Omental fat pad (tissue), 4 donors: ENCODE measurements around the gene DIPK1C. TPM values are rescaled to one million over a fixed set of nuclear protein-coding genes. Genes with fewer than 3 reads are reported as not detected.

Source experiments
- ATAC-seq: fragments of 150-250 bp; one replicate; pipeline ENCODE4 v1.9.1; 2016; ENCODE audit warnings: mild to moderate bottlenecking, moderate library complexity; ENCODE audit not compliant: low FRiP score
- DNase-seq: peaks from one replicate; pipeline ENCODE4 v3.0.0-alpha.2; 2019; ENCODE audit warnings: low spot score
- total RNA-seq, 4 donors: library from RNA; depleted of rRNA; stranded (reverse); fragments of >200 nt; gene quantifications; one replicate each; pipeline ENCODE4 v1.1.0, GENCODE V29; 2016
- TF ChIP-seq, protein P1 (sequence below), 3 donors: fragments of 450-650 bp; IDR thresholded peaks; one replicate each; pipeline ENCODE4 v1.5.1; 2016 to 2017; ENCODE audit warnings: antibody characterized with exemption in 3 of 3, mild to moderate bottlenecking in 3 of 3, moderate library complexity in 2 of 3

The DIPK1C gene
- total RNA-seq, 4 donors from 2014 or later = 0.28 TPM; not detected in 3

DNA sequence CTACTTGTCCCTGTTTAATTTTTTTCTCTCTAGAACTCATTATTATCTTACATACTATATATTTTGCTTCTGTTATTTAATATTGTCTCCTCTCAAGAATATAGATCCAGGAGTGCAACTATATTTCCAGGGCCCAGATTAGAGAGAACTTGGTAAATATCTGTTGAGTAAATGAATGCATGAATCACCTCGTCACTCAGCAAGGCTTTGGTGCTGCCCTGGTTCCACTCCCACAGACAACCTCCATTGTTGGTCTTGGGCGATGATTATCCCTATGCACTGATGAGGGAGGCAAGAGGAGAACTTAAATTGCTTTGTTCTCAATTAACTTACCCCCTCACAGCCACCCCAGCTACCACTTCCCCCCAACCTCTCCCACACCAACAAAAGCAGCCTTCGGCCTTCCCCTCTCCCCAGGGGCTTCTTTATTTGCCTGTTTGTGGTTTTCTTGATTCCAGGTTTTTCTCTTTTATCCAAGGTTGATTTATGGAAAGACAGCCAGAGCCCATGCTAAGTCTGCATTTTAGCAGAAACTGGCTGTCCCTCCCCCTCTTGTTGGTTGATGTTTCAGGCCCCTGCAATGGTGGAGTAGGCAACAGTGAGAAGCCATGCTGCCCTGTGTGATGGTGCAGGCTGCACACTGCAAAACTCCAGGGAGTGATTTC lies 17.0 kb upstream of the DIPK1C start:
- ATAC-seq = no peak
- TF ChIP-seq, protein P1, sequence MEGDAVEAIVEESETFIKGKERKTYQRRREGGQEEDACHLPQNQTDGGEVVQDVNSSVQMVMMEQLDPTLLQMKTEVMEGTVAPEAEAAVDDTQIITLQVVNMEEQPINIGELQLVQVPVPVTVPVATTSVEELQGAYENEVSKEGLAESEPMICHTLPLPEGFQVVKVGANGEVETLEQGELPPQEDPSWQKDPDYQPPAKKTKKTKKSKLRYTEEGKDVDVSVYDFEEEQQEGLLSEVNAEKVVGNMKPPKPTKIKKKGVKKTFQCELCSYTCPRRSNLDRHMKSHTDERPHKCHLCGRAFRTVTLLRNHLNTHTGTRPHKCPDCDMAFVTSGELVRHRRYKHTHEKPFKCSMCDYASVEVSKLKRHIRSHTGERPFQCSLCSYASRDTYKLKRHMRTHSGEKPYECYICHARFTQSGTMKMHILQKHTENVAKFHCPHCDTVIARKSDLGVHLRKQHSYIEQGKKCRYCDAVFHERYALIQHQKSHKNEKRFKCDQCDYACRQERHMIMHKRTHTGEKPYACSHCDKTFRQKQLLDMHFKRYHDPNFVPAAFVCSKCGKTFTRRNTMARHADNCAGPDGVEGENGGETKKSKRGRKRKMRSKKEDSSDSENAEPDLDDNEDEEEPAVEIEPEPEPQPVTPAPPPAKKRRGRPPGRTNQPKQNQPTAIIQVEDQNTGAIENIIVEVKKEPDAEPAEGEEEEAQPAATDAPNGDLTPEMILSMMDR (IDR thresholded peaks at IDR 0.05) = no peak
- DNase-seq = no peak

DNA sequence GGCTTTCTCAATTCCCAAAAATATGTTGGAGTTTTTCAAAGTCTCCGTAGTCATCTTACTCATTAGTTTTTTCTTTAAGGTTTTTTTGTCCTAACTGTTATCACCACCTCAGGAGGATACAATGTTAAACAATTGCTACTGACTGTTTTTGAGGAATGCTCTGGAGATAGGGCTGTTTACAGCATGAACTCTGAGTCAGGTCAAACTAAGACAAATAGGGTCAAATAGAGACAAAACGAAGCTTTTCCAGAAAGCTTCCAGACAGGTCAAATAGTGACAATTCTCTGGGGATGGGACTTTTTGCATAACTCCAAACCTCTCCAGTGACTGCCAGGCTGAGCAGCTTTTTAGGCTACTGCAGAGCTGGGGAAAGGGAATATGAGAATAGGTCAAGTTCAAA lies 15.2 kb upstream of the DIPK1C start:
- TF ChIP-seq, protein P1 (IDR thresholded peaks at IDR 0.05) = no peak
- ATAC-seq (no peak), DNase-seq (no peak)

GRCh38 chr18:74468547-74469061 lies 11.5 kb upstream of the DIPK1C start:
- TF ChIP-seq, protein P1 (IDR thresholded peaks at IDR 0.05) = no peak
- ATAC-seq = no peak
- DNase-seq = no peak

DNA sequence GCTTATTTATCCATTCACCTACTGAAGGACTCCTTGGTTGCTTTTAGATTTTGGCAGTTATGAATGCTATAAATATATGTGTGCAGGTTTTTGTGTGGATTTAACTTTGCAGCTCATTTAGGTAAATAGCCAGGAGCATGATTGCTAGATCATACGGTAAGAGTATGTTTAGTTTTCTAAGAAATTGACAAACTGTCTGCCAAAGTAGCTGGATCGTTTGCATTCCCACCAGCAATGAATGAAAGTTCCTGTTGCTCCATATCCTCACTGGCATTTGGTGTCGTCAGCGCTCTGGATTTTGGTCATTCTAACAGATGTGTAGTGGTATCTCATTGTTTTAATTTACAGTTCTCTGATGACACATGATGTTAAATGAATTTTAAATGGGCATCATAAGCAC lies 8.7 kb upstream of the DIPK1C start:
- TF ChIP-seq, protein P1 (IDR thresholded peaks at IDR 0.05) = no peak
- DNase-seq = no peak
- ATAC-seq = no peak

DNA sequence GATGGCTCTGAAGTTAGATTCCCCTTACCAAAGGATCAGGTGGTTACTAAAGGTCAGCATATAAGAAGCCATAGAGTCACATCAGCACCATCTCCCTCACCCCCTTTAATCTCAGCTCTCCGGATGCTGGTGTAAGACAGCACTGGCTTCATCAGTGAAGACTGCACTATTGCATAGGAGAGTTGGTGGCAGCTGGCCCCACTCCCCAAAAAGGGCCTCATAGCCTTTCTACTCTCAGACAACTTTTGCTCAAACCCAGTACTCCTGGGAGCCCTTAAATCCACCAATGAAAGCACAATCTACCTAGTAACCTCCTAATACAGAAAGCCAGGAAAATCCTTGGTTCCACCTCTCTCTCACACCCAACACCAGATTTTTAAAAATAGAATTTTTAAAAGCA lies 6.9 kb upstream of the DIPK1C start:
- no peak for ATAC-seq
- TF ChIP-seq, protein P1 (IDR thresholded peaks at IDR 0.05) = no peak

GRCh38 chr18:74463254-74463653 lies 6.1 kb upstream of the DIPK1C start:
- DNase-seq (no peak), ATAC-seq (no peak)
- TF ChIP-seq, protein P1 (IDR thresholded peaks at IDR 0.05) = no peak

More for the DNA sequence above, 6.9 kb upstream of the DIPK1C start:
- DNase-seq = no peak

DNA sequence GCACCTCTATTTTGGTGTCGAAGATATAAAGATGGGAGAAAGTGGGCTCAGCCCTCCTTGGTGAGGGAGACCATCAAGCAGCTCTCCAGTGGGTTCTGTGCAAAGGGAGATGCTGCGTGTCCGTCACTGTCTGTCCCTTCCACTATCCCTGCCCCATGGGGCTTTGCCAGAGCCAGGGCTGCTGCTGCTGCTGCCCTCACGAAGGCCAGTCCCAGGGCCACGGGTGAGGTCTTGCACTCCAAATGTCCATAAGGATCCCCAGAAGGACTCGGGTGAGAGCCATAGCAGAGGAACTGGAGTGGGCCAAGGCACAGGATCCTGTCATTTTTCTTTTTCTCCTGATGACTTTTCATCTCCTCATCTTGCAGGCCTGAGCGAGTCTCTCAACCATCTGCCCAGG lies 3.7 kb upstream of the DIPK1C start:
- no peak for ATAC-seq
- DNase-seq = no peak

More for the DNA sequence above, 3.7 kb upstream of the DIPK1C start:
- TF ChIP-seq, protein P1 (IDR thresholded peaks at IDR 0.05) = no peak
